ENCODE data around the gene FAM186B. TPM values are rescaled to one million over a fixed set of nuclear protein-coding genes. Genes with fewer than 3 reads are reported as not detected.

FAM186B gene
- total RNA-seq, 1 donor from 2014 or later, result 0.57 TPM

GRCh38 chr12:49559011-49559675 is 46.3 kb downstream of the FAM186B start:
- TF ChIP-seq CTCF (IDR thresholded peaks at IDR 0.05; ENCODE audit: insufficient read depth, low read depth, low read length) (no peak), EZH2 (IDR thresholded peaks at IDR 0.05; ENCODE audit: insufficient read depth, low read length) (no peak)
- Histone ChIP-seq H3K9ac (ENCODE audit: low read length) (no peak overlapping the region), H3K79me2 (ENCODE audit: insufficient read depth, low read length) (no peaks in the 10 kb centered on the region), H2AFZ (ENCODE audit: low read depth, low read length) (no peak overlapping the region), H4K20me1 (ENCODE audit: insufficient read depth, low read length) (no peaks in the 10 kb centered on the region), H3K4me2 (ENCODE audit: low read length) (no peak overlapping the region), H3K9me3 (ENCODE audit: insufficient read depth, low read depth, low read length) (no peaks in the 10 kb centered on the region), H3K36me3 (ENCODE audit: insufficient read depth, low read length) (peaks cover 23% of the 10 kb centered on the region), H3K4me1 (ENCODE audit: insufficient read depth, low read length) (no peaks in the 10 kb centered on the region), H3K27ac (ENCODE audit: low read depth, low read length) (no peak overlapping the region), H3K27me3 (ENCODE audit: insufficient read depth, low read length) (no peaks in the 10 kb centered on the region), H3K4me3 (ENCODE audit: insufficient read depth, low read depth, low read length) (no peak overlapping the region)
- no peaks in the 10 kb centered on the region for H3K4me1 Mint-ChIP-seq (ENCODE audit: low read depth, unreplicated experiment)
- no peaks in the 10 kb centered on the region for H3K27me3 Mint-ChIP-seq (ENCODE audit: low read depth, unreplicated experiment)
- no peaks in the 10 kb centered on the region for H3K9me3 Mint-ChIP-seq (ENCODE audit: unreplicated experiment)
- H3K4me3 Mint-ChIP-seq (ENCODE audit: unreplicated experiment), result no peak overlapping the region
- H3K27ac Mint-ChIP-seq (ENCODE audit: unreplicated experiment), result no peak overlapping the region
- FAIRE-seq, result no peak
- H3K36me3 Mint-ChIP-seq (ENCODE audit: low read depth, unreplicated experiment), result peaks cover 14% of the 10 kb centered on the region
- no peak for DNase-seq (ENCODE audit: low read depth)

DNA sequence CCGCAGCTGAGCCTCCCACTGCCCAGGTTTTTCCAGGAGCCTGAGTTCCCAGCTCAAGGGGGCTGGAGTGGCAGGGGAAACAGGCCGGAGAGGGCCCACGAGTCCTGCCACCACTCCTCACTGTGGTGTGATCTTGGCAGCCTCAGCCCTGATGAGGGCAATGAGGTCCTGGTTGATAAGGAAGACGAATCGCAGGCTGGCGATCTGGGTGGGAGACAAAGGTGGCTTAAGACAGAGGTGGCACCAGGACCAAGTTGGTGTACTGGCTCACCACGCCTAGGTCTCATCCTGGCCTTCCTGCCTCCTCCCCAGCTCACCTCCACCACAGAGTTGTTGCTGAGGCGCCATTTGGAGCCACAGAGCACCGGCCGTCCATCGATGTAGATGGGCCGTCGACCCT is 46.9 kb downstream of the FAM186B start:
- Mint-ChIP-seq H3K27ac (ENCODE audit: unreplicated experiment) (no peak overlapping the region), H3K4me1 (ENCODE audit: low read depth, unreplicated experiment) (no peaks in the 10 kb centered on the region), H3K36me3 (ENCODE audit: low read depth, unreplicated experiment) (peaks cover 8% of the 10 kb centered on the region), H3K27me3 (ENCODE audit: low read depth, unreplicated experiment) (no peaks in the 10 kb centered on the region), H3K4me3 (ENCODE audit: unreplicated experiment) (no peak overlapping the region), H3K9me3 (ENCODE audit: unreplicated experiment) (no peaks in the 10 kb centered on the region)
- no peak overlapping the region for H3K27ac ChIP-seq (ENCODE audit: low read depth, low read length)
- H3K4me2 ChIP-seq (ENCODE audit: low read length), result no peak overlapping the region
- peaks cover 23% of the 10 kb centered on the region for H3K36me3 ChIP-seq (ENCODE audit: insufficient read depth, low read length)
- no peaks in the 10 kb centered on the region for H3K27me3 ChIP-seq (ENCODE audit: insufficient read depth, low read length)
- H2AFZ ChIP-seq (ENCODE audit: low read depth, low read length), result no peak overlapping the region
- H4K20me1 ChIP-seq (ENCODE audit: insufficient read depth, low read length), result no peaks in the 10 kb centered on the region
- DNase-seq (ENCODE audit: low read depth), result no peak
- H3K9me3 ChIP-seq (ENCODE audit: insufficient read depth, low read depth, low read length), result no peaks in the 10 kb centered on the region
- H3K79me2 ChIP-seq (ENCODE audit: insufficient read depth, low read length), result no peaks in the 10 kb centered on the region
- no peak overlapping the region for H3K9ac ChIP-seq (ENCODE audit: low read length)
- FAIRE-seq, result no peak
- no peaks in the 10 kb centered on the region for H3K4me1 ChIP-seq (ENCODE audit: insufficient read depth, low read length)
- TF ChIP-seq EZH2 (IDR thresholded peaks at IDR 0.05; ENCODE audit: insufficient read depth, low read length), result no peak
- TF ChIP-seq CTCF (IDR thresholded peaks at IDR 0.05; ENCODE audit: insufficient read depth, low read depth, low read length), result no peak
- no peak overlapping the region for H3K4me3 ChIP-seq (ENCODE audit: insufficient read depth, low read depth, low read length)

DNA sequence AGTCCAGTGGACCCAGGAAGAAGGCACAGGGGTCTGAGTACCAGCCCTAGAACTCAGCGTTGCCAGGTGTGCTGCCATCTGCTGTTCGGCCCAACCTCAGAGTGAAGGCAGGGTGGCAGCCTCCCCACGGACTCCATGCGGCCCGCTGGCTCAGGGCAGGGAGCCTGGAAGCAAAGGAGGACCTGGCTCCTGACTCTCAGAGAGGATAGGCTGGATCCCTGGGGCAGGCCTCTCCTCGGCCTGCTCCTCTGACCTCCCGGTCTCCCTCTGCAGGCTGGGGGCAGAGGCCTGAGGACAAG is 47.6 kb downstream of the FAM186B start:
- no peak overlapping the region for H3K4me2 ChIP-seq (ENCODE audit: low read length)
- DNase-seq (ENCODE audit: low read depth) (no peak), FAIRE-seq (no peak)
- no peak overlapping the region for H3K27ac ChIP-seq (ENCODE audit: low read depth, low read length)
- no peak overlapping the region for H3K9ac ChIP-seq (ENCODE audit: low read length)
- no peaks in the 10 kb centered on the region for H3K79me2 ChIP-seq (ENCODE audit: insufficient read depth, low read length)
- peaks cover 23% of the 10 kb centered on the region for H3K36me3 ChIP-seq (ENCODE audit: insufficient read depth, low read length)
- no peaks in the 10 kb centered on the region for H3K9me3 ChIP-seq (ENCODE audit: insufficient read depth, low read depth, low read length)
- no peak overlapping the region for H3K27ac Mint-ChIP-seq (ENCODE audit: unreplicated experiment)
- TF ChIP-seq EZH2 (IDR thresholded peaks at IDR 0.05; ENCODE audit: insufficient read depth, low read length), result no peak
- H3K27me3 ChIP-seq (ENCODE audit: insufficient read depth, low read length), result peaks cover 3% of the 10 kb centered on the region
- H3K4me1 Mint-ChIP-seq (ENCODE audit: low read depth, unreplicated experiment), result no peaks in the 10 kb centered on the region
- peaks cover 8% of the 10 kb centered on the region for H3K36me3 Mint-ChIP-seq (ENCODE audit: low read depth, unreplicated experiment)
- no peak overlapping the region for H3K4me3 ChIP-seq (ENCODE audit: insufficient read depth, low read depth, low read length)
- peaks cover 5% of the 10 kb centered on the region for H3K27me3 Mint-ChIP-seq (ENCODE audit: low read depth, unreplicated experiment)
- no peak overlapping the region for H3K4me3 Mint-ChIP-seq (ENCODE audit: unreplicated experiment)
- no peaks in the 10 kb centered on the region for H4K20me1 ChIP-seq (ENCODE audit: insufficient read depth, low read length)
- no peaks in the 10 kb centered on the region for H3K9me3 Mint-ChIP-seq (ENCODE audit: unreplicated experiment)
- no peaks in the 10 kb centered on the region for H3K4me1 ChIP-seq (ENCODE audit: insufficient read depth, low read length)
- H2AFZ ChIP-seq (ENCODE audit: low read depth, low read length), result no peak overlapping the region
